Activated CD4-positive, alpha-beta T cell treated with anti-CD3 and anti-CD28 coated beads, Interleukin-2, amount 50 U/mL, for 1 hour (primary cell): ENCODE measurements around the gene DNAJB14.

Experiments
- DNase-seq: peaks from one replicate; pipeline ENCODE4 v3.0.0-alpha.2; 2020

The DNAJB14 gene

GRCh38 chr4:99861120-99861905 is 85.1 kb downstream of the DNAJB14 start:
- no peak for DNase-seq

GRCh38 chr4:99860521-99860920 is 85.9 kb downstream of the DNAJB14 start:
- DNase-seq: no peak

- DNase-seq: no peak
Measured at GRCh38 chr4:99859618-99860017, 86.8 kb downstream of the DNAJB14 start.

DNA sequence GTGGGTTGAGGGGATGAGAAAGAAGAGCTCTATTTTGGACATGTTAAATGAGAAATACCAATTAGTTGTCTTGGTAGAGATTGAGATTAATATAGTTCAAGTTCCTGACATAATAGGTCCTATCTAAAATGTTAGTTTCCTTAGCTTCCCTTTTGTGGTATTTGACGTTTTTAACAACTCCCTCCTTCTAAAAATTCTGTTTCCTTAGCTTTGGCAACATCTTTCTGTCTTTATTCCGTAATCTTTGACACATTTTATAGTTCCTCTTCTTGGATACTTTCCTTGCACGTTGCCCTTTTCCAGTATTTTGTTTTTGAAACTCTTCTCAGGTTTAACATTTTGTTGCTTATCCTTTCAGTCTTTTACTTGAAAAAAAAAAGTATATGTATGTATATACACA is 89.1 kb downstream of the DNAJB14 start:
- DNase-seq: no peak

DNA sequence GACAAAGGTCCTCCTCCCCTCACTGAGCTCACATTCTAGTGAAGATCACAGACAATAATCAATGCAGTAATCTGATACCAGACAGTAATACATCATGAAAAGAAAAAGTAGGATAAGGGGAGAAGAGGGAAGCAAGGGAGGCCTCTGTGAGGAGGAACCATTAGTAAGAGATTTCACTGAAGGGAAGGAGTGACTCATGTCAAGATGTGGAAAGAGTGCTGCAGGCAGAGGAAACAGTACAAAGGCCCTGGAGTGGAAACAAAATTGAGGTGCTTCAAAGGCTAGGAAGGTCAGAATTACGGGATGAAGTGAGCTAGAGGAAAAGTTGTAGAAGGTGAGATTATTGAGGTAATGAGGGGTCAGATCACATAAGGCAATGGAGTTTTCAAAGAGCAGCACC is 90.3 kb downstream of the DNAJB14 start:
- DNase-seq: no peak

- no peak for DNase-seq
Measured at GRCh38 chr4:99855678-99856077, 90.7 kb downstream of the DNAJB14 start.

DNA sequence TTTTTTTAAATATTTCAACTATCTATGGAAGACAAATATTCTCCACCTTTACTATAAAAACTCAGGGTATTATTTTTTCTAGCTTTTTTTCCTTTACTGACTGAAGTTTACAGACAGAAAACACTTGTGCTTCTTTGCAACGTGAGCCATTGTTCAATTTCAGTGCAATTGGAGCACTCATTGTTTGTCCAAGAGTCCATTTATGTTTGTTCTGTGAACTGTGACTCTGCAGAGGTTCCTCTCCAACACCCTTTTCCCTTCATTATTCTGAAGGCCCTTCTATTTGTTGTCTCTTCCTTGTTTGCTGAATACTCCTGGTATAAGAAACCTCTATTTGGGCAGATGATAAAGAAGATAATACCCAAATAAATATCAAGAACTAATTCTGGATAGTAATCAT is 92.4 kb downstream of the DNAJB14 start:
- DNase-seq: no peak

DNA sequence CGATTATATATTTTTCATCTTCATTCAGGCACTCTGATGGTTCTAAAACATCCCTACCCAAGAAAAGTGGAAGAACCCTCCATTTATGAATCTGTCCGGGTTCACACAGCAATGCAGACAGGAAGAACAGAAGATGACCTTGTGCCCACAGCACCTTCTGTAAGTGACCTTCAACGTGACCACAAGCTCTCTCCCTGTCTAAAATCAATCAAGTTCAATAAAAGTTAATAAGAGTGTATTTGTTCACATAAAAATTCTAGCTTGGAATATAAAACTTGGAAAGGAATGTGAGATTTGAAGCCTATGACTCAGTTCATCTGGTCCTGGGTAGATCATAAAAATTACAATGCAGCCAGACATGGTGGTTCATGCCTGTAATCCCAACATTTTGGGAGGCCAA is 93.2 kb downstream of the DNAJB14 start:
- no peak for DNase-seq

- no peak for DNase-seq
Measured at GRCh38 chr4:99852199-99852749, 94.1 kb downstream of the DNAJB14 start.

GRCh38 chr4:99848591-99849001 is 97.8 kb downstream of the DNAJB14 start:
- no peak for DNase-seq

DNA sequence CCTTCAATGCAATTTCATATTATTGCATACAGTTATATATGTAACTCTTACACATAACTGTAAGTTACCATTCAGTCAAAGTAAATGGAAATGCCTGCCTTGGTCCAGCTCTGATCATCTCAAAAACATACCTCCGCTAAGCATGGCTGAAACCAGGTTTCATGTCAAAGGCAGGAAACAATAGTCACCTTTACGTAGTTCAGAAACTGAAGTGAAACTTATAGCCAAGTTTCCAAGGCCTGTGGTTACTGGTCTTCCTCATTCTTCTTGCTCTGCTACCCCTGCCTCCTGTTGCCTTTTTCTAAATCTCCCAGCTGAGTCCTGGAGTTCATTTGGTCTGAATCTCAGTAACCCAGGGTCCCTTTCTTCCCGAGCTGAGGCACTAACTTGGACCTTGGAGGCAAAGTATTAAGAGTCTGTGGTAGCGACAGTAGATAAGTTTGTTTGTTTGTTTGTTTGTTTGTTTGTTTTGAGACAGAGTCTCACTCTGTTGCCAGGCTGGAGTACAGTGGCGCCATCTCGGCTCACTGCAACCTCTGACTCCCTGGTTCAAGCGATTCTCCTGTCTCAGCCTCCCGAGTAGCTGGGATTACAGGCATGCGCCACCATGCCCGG is 98.9 kb downstream of the DNAJB14 start:
- DNase-seq: no peak

DNA sequence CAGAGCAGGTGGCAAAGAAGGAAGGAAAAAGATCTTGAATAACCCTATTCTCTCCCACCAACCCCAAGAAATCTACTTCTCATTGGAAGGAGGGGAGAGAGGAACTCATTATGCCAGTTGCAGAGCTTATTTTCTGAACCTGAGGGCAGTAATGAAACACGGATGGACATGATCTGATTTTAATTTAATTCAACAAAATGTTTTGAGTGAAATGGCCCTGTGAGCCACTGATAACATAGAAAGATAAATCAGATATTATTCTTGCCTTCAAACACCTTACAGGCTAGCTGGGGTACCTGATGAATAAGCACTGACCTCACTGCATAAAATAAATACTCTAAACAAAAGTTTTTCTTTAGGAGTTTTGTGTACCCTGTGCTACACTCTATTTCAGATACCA is 99.5 kb downstream of the DNAJB14 start:
- no peak for DNase-seq
